Neural cell (in vitro differentiated cells): Measurements from ENCODE around the gene ADCY4.

Experiments
- EP300 ChIP-seq: fragments of 450-650 bp; conservative IDR thresholded peaks from 2 replicates; pipeline ENCODE4 v1.6.1; 2014; ENCODE audit warnings: antibody characterized with exemption, mild to moderate bottlenecking, moderate library complexity; ENCODE audit not compliant: poor library complexity, severe bottlenecking
- EZH2 ChIP-seq: fragments of 200-600, 300-800 bp; shearing (Covaris generic), sonication (generic); IDR thresholded peaks from 2 replicates; pipeline ENCODE4 v1.6.1; 2014; ENCODE audit warnings: antibody characterized with exemption, low read length, borderline replicate concordance, mild to moderate bottlenecking; ENCODE audit not compliant: insufficient read depth, poor library complexity, severe bottlenecking
- MXI1 ChIP-seq: fragments of 450-650 bp; conservative IDR thresholded peaks from 2 replicates; pipeline ENCODE4 v1.6.1; 2014; ENCODE audit warnings: antibody characterized with exemption, mild to moderate bottlenecking; ENCODE audit not compliant: poor library complexity, severe bottlenecking
- POLR2AphosphoS5 ChIP-seq: IDR thresholded peaks from 2 replicates; pipeline ENCODE4 v1.6.1; 2012
- RAD21 ChIP-seq: fragments of 450-650 bp; conservative IDR thresholded peaks from 2 replicates; pipeline ENCODE4 v1.6.1; 2014; ENCODE audit warnings: antibody characterized with exemption, mild to moderate bottlenecking, moderate library complexity
- TAF1 ChIP-seq: IDR thresholded peaks from 2 replicates; pipeline ENCODE4 v1.6.1; 2012; ENCODE audit warnings: low read depth
- TF ChIP-seq, protein P1 (sequence below): fragments of 450-650 bp; IDR thresholded peaks from 2 replicates; pipeline ENCODE4 v1.5.1; 2014; ENCODE audit warnings: antibody characterized with exemption, mild to moderate bottlenecking, moderate library complexity; ENCODE audit not compliant: poor library complexity, severe bottlenecking
- TF ChIP-seq, protein P2 (sequence below): IDR thresholded peaks from 2 replicates; pipeline ENCODE4 v1.6.1; 2012; ENCODE audit warnings: borderline replicate concordance

DNA sequence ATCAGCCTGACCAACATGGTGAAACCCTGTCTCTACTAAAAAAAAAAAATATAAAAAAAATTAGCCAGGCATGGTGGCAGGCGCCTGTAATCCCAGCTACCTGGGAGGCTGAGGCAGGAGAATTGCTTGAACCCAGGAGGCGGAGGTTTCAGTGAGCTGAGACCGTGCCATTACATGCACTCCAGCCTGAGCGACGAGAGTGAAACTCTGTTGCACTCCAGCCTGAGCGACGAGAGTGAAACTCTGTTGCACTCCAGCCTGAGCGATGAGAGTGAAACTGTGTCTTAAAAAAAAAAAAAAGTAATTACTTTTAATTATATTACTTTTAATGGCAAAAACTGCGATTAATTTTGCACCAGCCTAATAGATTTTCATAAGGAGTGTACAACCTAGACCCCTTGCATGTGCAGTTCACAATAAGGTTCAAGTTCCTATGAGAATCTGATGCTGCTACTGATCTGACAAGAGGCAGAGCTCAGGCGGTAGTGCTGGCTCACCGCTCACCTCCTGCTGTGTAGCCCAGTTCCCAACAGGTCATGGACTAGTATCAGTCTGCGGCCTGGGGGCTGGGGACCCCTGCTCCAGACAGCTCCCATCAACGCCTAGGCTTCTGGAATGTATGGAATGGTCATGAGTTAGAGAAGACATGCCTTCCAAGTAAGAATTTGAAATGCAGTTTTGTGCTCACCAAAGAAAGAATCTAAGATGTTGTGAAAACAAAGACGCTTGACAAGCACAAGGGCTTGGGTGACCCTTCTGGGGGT is 13.5 kb downstream of the ADCY4 start:
- TF ChIP-seq, protein P1, sequence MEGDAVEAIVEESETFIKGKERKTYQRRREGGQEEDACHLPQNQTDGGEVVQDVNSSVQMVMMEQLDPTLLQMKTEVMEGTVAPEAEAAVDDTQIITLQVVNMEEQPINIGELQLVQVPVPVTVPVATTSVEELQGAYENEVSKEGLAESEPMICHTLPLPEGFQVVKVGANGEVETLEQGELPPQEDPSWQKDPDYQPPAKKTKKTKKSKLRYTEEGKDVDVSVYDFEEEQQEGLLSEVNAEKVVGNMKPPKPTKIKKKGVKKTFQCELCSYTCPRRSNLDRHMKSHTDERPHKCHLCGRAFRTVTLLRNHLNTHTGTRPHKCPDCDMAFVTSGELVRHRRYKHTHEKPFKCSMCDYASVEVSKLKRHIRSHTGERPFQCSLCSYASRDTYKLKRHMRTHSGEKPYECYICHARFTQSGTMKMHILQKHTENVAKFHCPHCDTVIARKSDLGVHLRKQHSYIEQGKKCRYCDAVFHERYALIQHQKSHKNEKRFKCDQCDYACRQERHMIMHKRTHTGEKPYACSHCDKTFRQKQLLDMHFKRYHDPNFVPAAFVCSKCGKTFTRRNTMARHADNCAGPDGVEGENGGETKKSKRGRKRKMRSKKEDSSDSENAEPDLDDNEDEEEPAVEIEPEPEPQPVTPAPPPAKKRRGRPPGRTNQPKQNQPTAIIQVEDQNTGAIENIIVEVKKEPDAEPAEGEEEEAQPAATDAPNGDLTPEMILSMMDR, result no peak
- TF ChIP-seq EZH2, result no peak
- TF ChIP-seq EP300, result no peak
- no peak for TF ChIP-seq POLR2AphosphoS5
- TF ChIP-seq, protein P2, sequence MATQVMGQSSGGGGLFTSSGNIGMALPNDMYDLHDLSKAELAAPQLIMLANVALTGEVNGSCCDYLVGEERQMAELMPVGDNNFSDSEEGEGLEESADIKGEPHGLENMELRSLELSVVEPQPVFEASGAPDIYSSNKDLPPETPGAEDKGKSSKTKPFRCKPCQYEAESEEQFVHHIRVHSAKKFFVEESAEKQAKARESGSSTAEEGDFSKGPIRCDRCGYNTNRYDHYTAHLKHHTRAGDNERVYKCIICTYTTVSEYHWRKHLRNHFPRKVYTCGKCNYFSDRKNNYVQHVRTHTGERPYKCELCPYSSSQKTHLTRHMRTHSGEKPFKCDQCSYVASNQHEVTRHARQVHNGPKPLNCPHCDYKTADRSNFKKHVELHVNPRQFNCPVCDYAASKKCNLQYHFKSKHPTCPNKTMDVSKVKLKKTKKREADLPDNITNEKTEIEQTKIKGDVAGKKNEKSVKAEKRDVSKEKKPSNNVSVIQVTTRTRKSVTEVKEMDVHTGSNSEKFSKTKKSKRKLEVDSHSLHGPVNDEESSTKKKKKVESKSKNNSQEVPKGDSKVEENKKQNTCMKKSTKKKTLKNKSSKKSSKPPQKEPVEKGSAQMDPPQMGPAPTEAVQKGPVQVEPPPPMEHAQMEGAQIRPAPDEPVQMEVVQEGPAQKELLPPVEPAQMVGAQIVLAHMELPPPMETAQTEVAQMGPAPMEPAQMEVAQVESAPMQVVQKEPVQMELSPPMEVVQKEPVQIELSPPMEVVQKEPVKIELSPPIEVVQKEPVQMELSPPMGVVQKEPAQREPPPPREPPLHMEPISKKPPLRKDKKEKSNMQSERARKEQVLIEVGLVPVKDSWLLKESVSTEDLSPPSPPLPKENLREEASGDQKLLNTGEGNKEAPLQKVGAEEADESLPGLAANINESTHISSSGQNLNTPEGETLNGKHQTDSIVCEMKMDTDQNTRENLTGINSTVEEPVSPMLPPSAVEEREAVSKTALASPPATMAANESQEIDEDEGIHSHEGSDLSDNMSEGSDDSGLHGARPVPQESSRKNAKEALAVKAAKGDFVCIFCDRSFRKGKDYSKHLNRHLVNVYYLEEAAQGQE, result no peak
- no peak for TF ChIP-seq TAF1
- no peak for TF ChIP-seq MXI1
- TF ChIP-seq RAD21, result no peak
